HT1080 (cell line): ENCODE measurements around the gene ANKRD33. TPM values are rescaled to one million over a fixed set of nuclear protein-coding genes. Genes with fewer than 3 reads are reported as not detected.

Source experiments
- DNase-seq: peaks from one replicate; pipeline ENCODE4 v3.0.0-alpha.2; 2015; ENCODE audit warnings: low read depth
- total RNA-seq: library from RNA; depleted of rRNA; stranded (reverse); fragments of >200 nt; shearing (Covaris generic); gene quantifications from 2 replicates; pipeline ENCODE4 v1.2.3, GENCODE V29; 2014

ANKRD33 gene
- total RNA-seq, 1 experiment from 2014 or later = not detected

- no peak for DNase-seq
These were observed 26.9 kb upstream of the ANKRD33 start for GRCh38 chr12:51860986-51861385.

- DNase-seq = no peak
These were observed 25.0 kb upstream of the ANKRD33 start for GRCh38 chr12:51862947-51863346.

GRCh38 chr12:51863363-51863932, 24.5 kb upstream of the ANKRD33 start:
- no peak for DNase-seq

DNA sequence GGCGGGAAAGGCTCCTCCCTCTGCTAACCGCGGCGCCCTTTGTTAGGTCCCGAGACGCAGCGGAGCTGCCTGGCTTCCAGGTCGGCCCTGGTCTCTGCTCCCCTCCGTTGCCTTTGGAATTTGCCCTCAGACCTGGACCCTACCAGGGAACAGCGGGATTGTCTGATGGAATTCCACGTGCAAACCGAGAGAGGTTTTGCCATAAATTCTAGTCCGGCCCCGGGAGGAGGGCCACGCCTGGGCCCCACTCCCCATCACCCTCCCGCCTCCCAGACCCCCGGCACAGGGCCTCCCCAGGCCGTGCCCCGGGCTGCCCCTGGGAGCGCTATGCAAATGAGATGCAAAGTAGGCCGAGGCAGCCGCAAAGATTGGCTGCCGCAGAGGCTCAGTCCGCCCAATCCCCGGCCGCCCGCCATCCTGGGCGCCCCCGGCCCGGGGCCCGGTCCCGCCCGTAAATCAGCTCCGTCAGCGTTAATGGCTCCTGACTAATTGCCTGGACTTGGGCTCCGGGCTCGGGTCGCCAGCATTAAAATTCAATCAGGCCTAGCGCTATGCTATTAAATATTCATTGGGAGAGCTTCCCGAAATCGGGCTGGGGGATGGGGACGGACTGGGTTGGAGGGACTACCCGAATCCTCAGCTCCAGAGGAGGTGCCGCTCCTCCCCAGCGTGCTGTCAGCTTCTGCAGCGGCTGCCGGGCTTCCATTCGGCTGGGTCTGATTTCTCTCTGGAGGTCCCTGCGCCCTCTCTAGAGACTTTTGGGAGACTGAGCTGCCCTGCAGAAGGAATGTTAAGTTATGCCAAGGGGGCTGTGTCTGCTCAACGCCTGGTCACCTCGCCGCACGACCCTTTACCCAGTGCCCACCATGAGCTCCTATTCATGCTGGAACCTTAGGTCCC, 23.7 kb upstream of the ANKRD33 start:
- no peak for DNase-seq

DNA sequence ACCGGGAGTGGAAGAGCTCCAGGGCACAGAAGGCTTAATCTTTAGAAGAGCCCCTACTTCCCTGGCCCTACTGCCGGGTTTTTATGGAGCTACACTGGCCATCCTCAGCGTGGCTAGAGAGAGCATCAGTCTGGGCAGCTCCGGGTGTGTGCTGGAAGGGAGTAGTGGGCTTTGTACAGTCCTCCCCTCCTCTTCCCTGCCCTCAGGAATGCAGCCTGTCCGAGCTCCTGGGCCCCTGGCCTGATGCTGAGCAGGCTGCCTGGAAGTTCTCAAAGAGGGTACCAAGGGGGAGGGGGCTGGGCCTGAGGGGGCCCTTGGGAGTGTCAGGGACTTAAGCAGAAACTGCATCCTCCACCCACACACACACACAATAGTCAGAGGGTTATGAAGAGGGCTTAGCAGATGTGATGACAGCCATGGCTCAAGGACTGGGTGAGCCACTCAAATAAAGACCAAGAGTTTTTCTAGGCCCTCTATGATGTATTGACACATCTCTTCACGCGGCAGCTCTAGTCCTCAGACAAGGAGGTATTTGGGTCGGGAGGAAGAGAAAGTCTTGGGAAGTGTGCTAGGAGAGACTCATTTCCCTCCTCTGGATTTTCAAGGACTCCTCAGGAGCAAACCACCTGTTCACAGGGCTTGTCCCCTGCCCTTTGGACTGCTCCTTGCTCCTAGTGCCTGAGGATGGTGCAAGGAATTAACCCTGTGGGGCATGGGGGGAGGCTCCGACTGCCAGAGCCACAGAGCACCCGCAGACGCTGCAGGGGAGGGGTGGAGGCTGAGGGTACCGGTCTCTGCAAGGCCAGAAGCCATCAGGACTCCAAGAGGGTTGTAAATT, 22.9 kb upstream of the ANKRD33 start:
- DNase-seq = no peak

DNA sequence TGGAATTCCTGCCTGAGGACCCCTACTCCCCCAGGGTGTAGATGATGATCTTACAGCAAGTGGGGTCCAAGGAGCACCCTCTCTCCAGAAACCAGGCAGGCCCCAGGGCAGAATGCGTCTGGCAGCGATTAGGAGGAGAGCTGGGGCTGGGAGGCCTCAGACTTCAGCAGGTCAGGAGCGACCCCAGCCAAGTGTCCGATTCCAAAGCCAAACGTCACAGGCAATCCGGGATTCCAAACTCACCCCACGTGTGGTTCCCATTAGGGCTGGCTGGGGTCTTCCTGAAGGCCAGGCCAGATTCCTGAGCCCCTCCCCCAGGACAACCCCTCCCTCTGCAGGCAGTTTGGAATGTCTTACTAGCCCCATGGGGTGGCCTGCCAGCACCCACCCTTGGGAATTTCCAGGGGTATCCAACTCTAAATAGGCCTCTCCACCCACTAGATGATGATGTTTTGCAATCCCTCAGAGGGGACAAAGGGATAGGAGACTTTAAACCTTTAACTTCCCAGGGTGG, 22.1 kb upstream of the ANKRD33 start:
- no peak for DNase-seq

DNA sequence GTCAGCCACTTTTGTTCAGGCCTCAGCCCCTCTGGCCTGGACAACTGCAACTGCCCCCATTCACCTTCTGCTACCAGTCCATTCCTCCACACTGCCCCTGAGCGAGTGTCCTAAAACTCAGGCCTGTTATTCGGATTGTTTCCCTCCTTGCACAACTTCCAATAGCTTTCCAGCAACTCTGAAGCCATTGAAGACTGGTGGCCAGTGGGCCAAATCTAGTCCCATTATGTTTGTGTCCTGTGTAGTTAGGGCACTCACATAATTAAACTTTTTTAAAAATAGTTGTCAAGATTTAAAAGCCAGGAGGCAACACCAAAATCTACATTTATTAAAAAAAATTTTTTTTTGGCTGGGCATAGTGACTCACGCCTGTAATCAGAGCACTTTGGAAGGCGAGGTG, 21.6 kb upstream of the ANKRD33 start:
- DNase-seq = no peak

GRCh38 chr12:51866762-51867161, 21.1 kb upstream of the ANKRD33 start:
- DNase-seq = no peak

DNA sequence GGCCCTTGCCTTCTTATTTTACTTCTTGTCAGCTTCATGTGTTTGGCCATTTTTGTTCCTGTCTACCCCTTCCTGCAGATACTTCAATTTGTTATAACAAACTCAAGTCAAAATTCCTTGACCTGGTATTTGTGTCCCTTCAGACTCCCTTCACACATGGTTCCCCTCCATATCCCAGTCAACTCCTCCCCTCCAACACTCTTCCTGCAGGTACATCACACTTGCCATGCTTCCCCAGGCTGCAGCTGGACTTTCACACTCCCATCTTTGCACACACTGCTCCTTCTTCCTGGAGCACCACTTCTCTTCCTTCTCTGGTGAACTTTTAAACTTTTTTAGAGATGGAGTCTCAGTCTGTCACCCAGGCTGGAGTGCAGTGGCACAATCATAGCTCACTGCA, 20.5 kb upstream of the ANKRD33 start:
- no peak for DNase-seq

GRCh38 chr12:51867796-51868428, 20.0 kb upstream of the ANKRD33 start:
- no peak for DNase-seq

GRCh38 chr12:51868821-51869495, 18.9 kb upstream of the ANKRD33 start:
- DNase-seq = no peak

DNA sequence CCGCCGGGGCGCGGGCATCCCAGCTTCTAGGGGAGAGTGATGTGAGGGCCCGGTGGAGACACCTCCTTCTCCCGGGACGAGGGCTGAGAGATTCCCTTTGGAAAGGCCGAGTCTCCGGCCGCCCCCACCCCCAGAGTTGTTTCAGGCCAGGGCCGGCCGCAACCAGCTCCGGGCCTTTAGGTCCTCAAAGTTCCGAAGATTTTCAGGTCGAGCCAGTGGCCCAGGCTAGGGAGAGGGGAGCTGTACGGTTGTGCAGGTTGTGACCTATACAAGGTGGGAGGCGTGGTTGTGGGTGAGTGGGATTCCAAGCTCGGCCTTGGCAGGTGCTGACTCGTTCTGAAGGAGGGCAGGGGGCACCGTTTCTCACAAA, 18.4 kb upstream of the ANKRD33 start:
- DNase-seq = no peak

GRCh38 chr12:51869931-51870330, 18.0 kb upstream of the ANKRD33 start:
- no peak for DNase-seq

DNA sequence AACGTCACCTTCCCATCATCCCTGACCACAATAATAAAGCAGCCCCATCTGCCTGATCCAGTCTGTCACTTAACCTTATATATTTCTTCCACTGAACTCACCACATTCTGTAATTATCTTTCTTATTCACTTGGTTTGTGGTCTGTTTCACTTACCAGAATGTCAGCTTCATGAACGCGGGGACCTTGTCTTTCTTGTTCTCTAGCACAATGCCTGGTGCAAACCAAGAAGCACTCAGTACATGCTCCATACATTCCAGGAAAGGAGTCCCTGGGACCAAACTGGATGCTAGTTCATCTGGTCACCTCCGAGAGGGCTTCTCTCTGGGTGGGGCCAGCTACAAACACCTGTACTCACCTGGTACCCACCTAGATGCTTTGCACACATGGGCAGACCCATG, 17.4 kb upstream of the ANKRD33 start:
- no peak for DNase-seq

DNA sequence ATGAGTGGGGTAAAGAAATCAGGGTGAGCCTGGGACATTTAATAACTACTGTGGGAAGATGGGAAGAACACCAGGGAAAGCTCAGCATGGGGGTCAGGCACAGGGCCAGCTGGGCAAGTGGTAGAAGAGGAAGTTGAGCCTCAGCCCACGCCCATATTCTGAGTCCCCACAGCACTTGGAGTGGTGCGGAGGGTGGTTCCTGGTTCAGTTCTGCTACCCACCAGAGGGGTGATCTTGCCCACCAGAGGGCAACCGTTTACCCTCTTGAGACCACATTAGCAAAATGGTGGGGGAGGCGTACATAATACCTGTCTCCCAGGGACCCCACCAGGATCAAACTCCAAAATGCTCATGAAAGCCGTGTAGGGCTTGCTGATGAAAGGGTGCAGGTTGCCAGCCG, 16.8 kb upstream of the ANKRD33 start:
- no peak for DNase-seq

DNA sequence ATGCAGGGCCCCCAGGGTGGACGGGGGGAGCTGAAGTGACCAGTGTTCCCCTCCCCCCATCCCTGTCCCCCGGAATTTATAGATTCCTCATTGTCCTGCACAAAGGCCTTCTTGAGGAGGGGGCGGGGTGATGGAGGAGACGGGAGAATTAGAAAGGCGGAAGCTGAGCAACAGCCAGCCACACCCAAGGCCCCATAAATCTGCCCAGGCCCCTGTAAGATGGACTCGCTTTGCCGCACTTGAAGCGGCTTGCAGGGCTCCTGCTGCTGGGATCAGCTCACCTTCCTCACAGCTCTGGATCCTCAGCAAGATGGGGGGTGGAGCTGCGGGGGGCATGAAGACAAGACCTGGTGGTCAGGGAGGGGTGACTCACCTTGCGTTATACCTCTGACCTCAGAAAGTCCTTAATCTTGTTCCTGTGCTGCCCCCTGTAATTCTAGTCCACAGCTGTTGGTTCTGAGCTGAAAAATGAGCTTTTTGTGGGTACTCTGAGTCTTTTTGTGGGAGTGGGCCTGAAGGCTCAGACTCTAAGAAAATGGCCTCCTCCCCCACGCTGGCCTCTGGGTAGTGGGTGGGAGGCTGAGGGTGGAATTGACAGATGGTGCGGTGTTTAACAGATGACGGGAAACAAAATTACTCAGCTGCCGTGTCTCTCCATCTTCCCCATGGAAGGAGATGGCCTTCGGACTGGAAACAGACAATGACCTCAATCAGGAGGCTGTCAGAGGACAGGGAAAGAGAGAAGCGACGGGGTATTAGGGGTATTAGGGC, 15.8 kb upstream of the ANKRD33 start:
- DNase-seq = no peak

DNA sequence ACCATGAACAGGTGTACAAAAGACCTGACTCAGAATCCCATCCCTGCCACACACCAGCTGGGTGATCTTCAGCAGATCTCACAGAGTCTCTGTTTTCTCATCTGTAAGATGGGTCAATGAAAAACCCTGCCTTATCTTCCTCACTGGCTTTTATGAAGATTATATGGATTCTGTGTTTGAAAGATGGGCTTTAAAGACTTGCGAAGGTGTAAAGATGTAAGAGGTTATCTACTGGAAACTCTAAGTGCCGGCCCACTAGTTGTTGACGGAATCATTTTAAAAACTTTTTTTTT, 15.3 kb upstream of the ANKRD33 start:
- DNase-seq = no peak

GRCh38 chr12:51873251-51873994, 14.5 kb upstream of the ANKRD33 start:
- DNase-seq = no peak

DNA sequence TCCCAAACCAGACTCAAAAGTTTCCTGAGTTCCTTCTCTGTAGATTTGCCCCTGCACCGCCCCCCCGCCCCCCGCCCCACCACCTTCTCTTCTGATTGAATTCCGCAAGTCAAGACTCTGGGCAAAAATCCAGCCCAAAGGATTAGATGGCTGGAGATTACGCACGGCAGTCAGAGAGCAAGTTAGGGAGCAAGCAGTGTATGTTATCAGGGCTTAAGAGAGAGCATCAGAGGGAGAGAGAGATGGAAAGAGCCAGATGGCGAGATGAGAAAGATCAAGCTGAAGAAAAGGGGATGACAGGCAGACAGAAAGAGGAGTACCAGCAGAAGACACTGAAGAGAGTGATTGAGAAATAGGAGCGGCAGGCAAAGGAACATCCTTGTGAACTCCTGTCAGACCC, 13.9 kb upstream of the ANKRD33 start:
- DNase-seq = no peak

DNA sequence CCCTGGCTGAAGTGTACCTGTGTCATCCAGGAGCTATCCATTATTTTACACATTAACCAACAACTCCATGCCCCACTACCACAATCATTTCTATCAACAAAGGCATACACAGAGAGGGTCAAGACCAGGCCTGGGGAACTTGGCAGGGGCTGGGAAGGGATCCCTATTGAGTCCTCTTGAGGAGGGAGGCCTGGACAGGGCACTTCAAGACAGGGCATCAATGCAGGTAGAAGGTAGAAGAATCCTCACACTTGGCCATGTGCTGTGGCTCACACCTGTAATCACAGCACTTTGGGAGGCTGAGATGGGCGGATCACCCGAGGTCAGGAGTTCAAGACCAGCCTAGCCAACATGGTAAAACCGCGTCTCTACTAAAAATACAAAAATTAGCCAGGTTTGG, 13.4 kb upstream of the ANKRD33 start:
- DNase-seq = no peak
